Fibroblast of the aortic adventitia (primary cell): ENCODE results near the gene HYKK. TPM values are rescaled to one million over a fixed set of nuclear protein-coding genes. Genes with fewer than 3 reads are reported as not detected.
"Not testable (repeated sequence)": the region's sequence is repeated elsewhere in the genome, so short reads cannot be mapped to it uniquely, and the experiment has no call there.

Experiments
- DNase-seq: peaks from one replicate; pipeline ENCODE4 v3.0.0-alpha.2; 2010; ENCODE audit warnings: low read depth
- H3K4me3 ChIP-seq: 2 replicates; pipeline ENCODE4 v1.5.1; 2011; ENCODE audit warnings: low read depth, mild to moderate bottlenecking, control low read depth, low read length, moderate library complexity
- CTCF ChIP-seq: IDR thresholded peaks from 2 replicates; pipeline ENCODE4 v1.5.1; 2011; ENCODE audit warnings: mild to moderate bottlenecking, low read length, control low read depth, inconsistent platforms; ENCODE audit not compliant: insufficient read depth
- total RNA-seq: library from RNA; depleted of rRNA; stranded (reverse); fragments of >200 nt; gene quantifications from 2 replicates; pipeline ENCODE4 v1.2.3, GENCODE V29; 2012; ENCODE audit warnings: low replicate concordance

HYKK gene
- total RNA-seq, 1 donor: 3.3 TPM

DNA sequence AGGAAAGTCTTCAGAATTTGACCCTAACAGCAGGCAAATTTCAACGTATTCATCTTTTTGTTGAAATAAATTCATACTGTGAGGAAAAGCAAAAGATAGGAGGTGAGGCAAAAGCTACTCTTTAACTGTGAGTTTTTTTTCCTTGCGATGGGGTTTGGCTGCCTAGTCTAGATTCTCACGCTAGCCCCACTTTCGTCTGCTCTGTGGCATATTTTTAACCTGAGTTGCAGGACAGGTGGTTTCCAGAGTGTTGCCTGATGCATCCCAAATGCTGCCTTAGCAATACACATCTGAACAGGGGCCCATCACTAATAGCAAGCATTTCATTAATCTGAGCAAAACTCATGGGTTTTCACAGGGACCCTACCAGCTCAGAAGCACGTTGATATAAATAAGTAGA, 44.5 kb downstream of the HYKK start:
- no peak for DNase-seq
- no peak for TF ChIP-seq CTCF
- H3K4me3 ChIP-seq: no peak overlapping the region

DNA sequence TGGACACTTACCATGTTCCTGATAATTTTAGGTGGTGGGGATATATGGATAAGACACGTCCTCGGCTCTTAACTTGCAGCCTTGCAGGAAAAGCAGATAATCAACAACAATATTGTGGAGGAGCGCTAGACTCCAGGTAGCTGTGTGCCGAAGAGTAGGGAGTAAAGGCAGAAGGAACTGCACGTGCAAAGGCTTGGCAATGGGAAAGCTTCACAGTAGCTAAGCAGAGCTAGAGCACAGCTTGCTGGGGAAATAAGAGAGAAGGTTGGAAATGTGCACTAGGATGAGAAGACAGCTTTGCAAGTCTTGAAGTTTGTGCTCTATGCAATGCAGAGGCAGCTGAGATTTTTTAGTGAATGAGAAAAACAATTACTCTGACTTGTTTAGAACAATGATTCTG, 45.2 kb downstream of the HYKK start:
- TF ChIP-seq CTCF: no peak
- H3K4me3 ChIP-seq: no peak overlapping the region
- DNase-seq: no peak

- H3K4me3 ChIP-seq, DNase-seq: not testable (repeated sequence)
Measured at GRCh38 chr15:78560201-78560600, 52.8 kb downstream of the HYKK start.

- no peak for TF ChIP-seq CTCF
- no peak overlapping the region for H3K4me3 ChIP-seq
- no peak for DNase-seq
Measured at GRCh38 chr15:78561490-78561889, 54.1 kb downstream of the HYKK start.

GRCh38 chr15:78563092-78563491, 55.7 kb downstream of the HYKK start:
- no peak overlapping the region for H3K4me3 ChIP-seq
- TF ChIP-seq CTCF: no peak
- no peak for DNase-seq

DNA sequence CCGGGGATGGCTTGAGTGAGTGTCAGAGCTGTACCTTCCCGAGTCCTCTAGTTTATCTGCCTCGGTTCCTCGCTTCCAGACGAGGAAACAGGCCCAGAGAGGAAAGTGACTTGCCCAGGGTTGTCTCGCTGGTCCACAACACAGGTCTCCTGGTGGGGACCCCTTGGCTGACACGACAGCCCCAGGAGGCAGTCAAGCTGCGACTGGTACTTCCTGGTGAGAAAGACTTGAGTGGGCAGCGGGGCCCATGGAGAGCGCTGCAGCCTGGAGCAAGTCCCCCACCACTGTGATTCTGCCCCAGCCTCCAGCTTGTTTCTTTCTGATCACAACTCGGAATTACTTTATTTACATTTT, 57.3 kb downstream of the HYKK start:
- no peak overlapping the region for H3K4me3 ChIP-seq
- TF ChIP-seq CTCF: no peak
- no peak for DNase-seq

- peak within 1 kb of the TSS; percentile 74 for H3K4me3 ChIP-seq
- peak; percentile 66 for DNase-seq
- no peak for TF ChIP-seq CTCF
Measured at GRCh38 chr15:78565097-78565950, 57.9 kb downstream of the HYKK start, which contains the start of gene CHRNA5. CHRNA5 (plus strand) TSS chr15:78565520; CDS start chr15:78565720, 200 bp downstream.
